ENCODE measurements around the gene MOV10. TPM values are rescaled to one million over a fixed set of nuclear protein-coding genes. Genes with fewer than 3 reads are reported as not detected.

Gene MOV10
- total RNA-seq, 4 donors from 2014 or later, result 22.1 to 129 (median 76.9) TPM

- no peak for DNase-seq
- H3K4me3 ChIP-seq, result peak overlapping the region; percentile 16 to 61 (median 54)
- in situ Hi-C loops (cut with MboI; ENCODE audit: low pct_ligation_motif_present in 1 of 4, low pct_unique_long_range_greater_than_20kb in 1 of 4, low sequenced_read_pairs in 3 of 4), result loop anchor here in 2 of 4 donors (10.0 to 25.0 kb wide), 2 partner anchors 99 to 349 kb away; partner anchors contain the start of genes CAPZA1 (in 1 of the 2), LRIG2 (in 1 of the 2) and ST7L (in 1 of the 2)
- no peak overlapping the region for H3K27ac ChIP-seq
- peaks cover 0 to 34% (median 23%) of the 10 kb centered on the region in 4 donors for H3K4me1 ChIP-seq
- WGBS, 2 donors (ENCODE audit: low coverage in 1 of 2), result 62 to 80% methylated on average over 1 to 14 of the region's 14 CpGs
- TF ChIP-seq POLR2AphosphoS5 (IDR thresholded peaks at IDR 0.05), result peak in 1 of 3 donors; percentile 23
- TF ChIP-seq EP300 (IDR thresholded peaks at IDR 0.05; ENCODE audit: low read depth), result no peak
- TF ChIP-seq POLR2A (IDR thresholded peaks at IDR 0.05), result no peak
- no peak for TF ChIP-seq CTCF (IDR thresholded peaks at IDR 0.05)
- no peaks in the 10 kb centered on the region for H3K27me3 ChIP-seq
- H3K9me3 ChIP-seq, result no peaks in the 10 kb centered on the region
- H3K36me3 ChIP-seq, result no peaks in the 10 kb centered on the region
- intact Hi-C loops (cut with DNase I; ENCODE audit: low total_unique reads), result loop anchor here (10.0 kb wide), 1 partner anchor 361 kb away; the partner anchor contains the start of gene LRIG2
These were observed 39.2 kb downstream of the MOV10 start for GRCh38 chr1:112713466-112714312.

- TF ChIP-seq CTCF (IDR thresholded peaks at IDR 0.05) (peak in 1 of 5 experiments; percentile 12), EP300 (IDR thresholded peaks at IDR 0.05; ENCODE audit: low read depth) (no peak)
- 3% methylated on average over 62 of the region's 86 CpGs; no CpG with 5 or more reads in 1 of the 2 donors for WGBS, 2 donors (ENCODE audit: low coverage in 1 of 2)
- intact Hi-C loops (cut with DNase I; ENCODE audit: low total_unique reads) (loop anchor here (5.0 to 10.0 kb wide), 2 partner anchors 88 to 360 kb away; partner anchors contain the start of gene LRIG2), in situ Hi-C loops (cut with MboI; ENCODE audit: low pct_ligation_motif_present in 1 of 4, low pct_unique_long_range_greater_than_20kb in 1 of 4, low sequenced_read_pairs in 3 of 4) (loop anchor here in 2 of 4 donors (5.0 to 25.0 kb wide), 3 partner anchors 93 to 348 kb away; partner anchors contain the start of genes CAPZA1 (in 1 of the 2), LRIG2 (in 1 of the 2) and ST7L (in 1 of the 2))
- Histone ChIP-seq H3K4me1 (peaks cover 0 to 39% (median 27%) of the 10 kb centered on the region in 4 donors), H3K36me3 (no peaks in the 10 kb centered on the region), H3K27ac (peak overlapping the region in 2 of 4 donors; percentile 64 to 77), H3K9me3 (no peaks in the 10 kb centered on the region), H3K4me3 (peak overlapping the region; percentile 16 to 61 (median 54)), H3K27me3 (no peaks in the 10 kb centered on the region)
- DNase-seq, result no peak
These were observed 40.1 kb downstream of the MOV10 start for GRCh38 chr1:112714313-112715263.

GRCh38 chr1:112715264-112716053 is 41.0 kb downstream of the MOV10 start, which contains the start of gene PPM1J:
Gene PPM1J, minus strand, starts transcription at chr1:112715332. Its CDS starts 31 bp downstream, at chr1:112715301.
- in situ Hi-C loops (cut with MboI; ENCODE audit: low pct_ligation_motif_present in 1 of 4, low pct_unique_long_range_greater_than_20kb in 1 of 4, low sequenced_read_pairs in 3 of 4) (loop anchor here in 2 of 4 donors (5.0 to 25.0 kb wide), 3 partner anchors 92 to 347 kb away; partner anchors contain the start of genes CAPZA1 (in 1 of the 2), LRIG2 (in 1 of the 2) and ST7L (in 1 of the 2)), intact Hi-C loops (cut with DNase I; ENCODE audit: low total_unique reads) (loop anchor here (5.0 to 10.0 kb wide), 2 partner anchors 87 to 359 kb away; partner anchors contain the start of gene LRIG2)
- peak within 1 kb of the TSS; percentile 64 to 80 (median 72) for H3K27ac ChIP-seq
- H3K4me3 ChIP-seq, result peak within 1 kb of the TSS; percentile 32 to 61 (median 54)
- no peaks in the 10 kb centered on the region for H3K36me3 ChIP-seq
- no peaks in the 10 kb centered on the region for H3K27me3 ChIP-seq
- no peaks in the 10 kb centered on the region for H3K9me3 ChIP-seq
- peaks cover 0 to 39% (median 27%) of the 10 kb centered on the region in 4 donors for H3K4me1 ChIP-seq
- DNase-seq, result peak; percentile 100
- WGBS, 2 donors (ENCODE audit: low coverage in 1 of 2), result 2% methylated on average over 21 of the region's 51 CpGs; no CpG with 5 or more reads in 1 of the 2 donors
- TF ChIP-seq EP300 (IDR thresholded peaks at IDR 0.05; ENCODE audit: low read depth) (no peak), CTCF (IDR thresholded peaks at IDR 0.05) (no peak), POLR2A (IDR thresholded peaks at IDR 0.05) (peak; percentile 39), POLR2AphosphoS5 (IDR thresholded peaks at IDR 0.05) (peak in 2 of 3 donors; percentile 32 to 40)

Measured in transverse colon (tissue), 4 donors.